Right lobe of liver (tissue), 4 donors: ENCODE data around the gene RAB26.
"Not testable (repeated sequence)": the region's sequence is repeated elsewhere in the genome, so short reads cannot be mapped to it uniquely, and the experiment has no call there.

Experiments
- CTCF ChIP-seq, 4 donors: fragments of 200-600 bp in 3 of 4; fragments of 450-650 bp in 1 of 4; IDR thresholded peaks; one replicate each; pipeline versions ENCODE4 v1.5.1 to v1.8.0; 2016 to 2022; ENCODE audit warnings: antibody characterized with exemption in 4 of 4, mild to moderate bottlenecking in 2 of 4
- POLR2A ChIP-seq: fragments of 450-650 bp; IDR thresholded peaks from one replicate; pipeline ENCODE4 v1.6.1; 2017; ENCODE audit warnings: antibody characterized with exemption, mild to moderate bottlenecking
- donor health status: DM: no; HTN: no; CAD: no.
- donor health status: DM: no; HTN: no; CAD: no.
- donor health status: DM: no; HTN: yes; CAD: no.

DNA sequence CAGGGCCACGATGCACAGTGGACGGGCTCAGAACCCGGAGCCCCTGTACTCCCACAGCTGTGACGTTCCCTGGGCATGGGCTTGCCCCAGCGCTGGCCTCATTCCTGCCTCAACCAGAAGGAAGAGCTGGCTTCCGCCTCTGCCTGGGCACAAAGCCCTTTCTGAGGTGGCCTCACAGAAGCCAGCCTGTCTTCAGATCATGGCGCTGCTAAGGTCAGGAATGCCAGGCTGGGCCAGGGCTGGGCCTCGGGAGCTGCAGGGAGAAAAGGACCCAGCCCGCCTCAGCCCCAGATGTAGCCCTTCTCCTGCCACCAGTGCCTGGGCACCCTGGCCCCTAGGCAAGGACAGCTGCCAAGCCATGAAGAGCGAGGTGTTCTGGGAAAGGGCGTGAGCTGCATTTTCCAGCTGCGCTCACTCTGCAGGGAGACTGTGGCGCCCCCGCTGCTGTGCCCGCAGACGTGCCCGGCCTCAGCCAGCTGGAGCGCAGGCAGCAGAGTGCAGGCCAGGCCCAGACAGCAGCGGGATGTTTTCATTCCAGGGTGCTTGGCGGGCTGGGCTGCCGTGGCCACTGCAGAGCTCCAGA, 22.2 kb upstream of the RAB26 start:
- not testable (repeated sequence) for TF ChIP-seq CTCF (IDR thresholded peaks at IDR 0.05); POLR2A
